Measurements from ENCODE around the gene C10orf90.

Gene C10orf90

GRCh38 chr10:126671402-126671975 is 996 bp upstream of the C10orf90 start:
- no peak for DNase-seq

DNA sequence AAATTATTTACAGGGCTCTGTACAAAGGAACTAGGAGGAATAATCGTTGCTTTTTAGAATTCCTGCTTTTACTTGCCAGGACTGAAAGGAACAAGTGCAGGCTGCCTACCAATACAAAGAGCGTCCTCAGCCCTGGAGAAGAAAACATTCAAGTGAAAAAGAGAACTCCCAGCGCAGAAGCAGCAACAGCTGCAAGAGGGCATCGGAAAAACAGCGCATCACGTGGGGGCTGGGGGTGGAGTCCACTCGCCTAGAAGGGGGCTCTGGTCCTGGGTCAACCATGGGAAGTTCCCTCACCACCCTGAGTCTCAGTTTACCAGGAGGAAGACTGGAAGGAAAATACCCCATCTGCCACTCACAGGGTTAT is 385 bp upstream of the C10orf90 start:
- no peak for DNase-seq

GRCh38 chr10:126669168-126669567 is 1.3 kb downstream of the C10orf90 start:
- DNase-seq = peak; percentile 24

DNA sequence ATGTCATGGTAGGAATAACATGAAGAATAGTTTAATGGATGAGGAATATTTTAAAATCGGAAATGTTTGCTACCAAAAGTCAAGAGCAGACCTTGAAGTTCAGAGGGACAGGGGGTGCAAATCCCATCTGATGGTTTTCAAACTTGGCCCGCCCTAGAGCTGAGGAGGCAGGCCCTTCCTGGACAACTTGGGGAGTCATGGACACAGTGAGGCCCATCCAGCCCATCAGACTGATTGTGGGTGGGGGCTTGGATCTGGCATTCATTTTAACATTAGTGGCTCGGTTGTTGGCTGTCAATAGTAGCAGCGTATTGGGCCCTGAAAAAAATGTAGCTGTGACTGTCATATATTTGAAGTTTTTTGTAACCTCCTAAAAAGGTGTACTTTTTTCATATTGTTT is 2.0 kb downstream of the C10orf90 start:
- DNase-seq = no peak

DNA sequence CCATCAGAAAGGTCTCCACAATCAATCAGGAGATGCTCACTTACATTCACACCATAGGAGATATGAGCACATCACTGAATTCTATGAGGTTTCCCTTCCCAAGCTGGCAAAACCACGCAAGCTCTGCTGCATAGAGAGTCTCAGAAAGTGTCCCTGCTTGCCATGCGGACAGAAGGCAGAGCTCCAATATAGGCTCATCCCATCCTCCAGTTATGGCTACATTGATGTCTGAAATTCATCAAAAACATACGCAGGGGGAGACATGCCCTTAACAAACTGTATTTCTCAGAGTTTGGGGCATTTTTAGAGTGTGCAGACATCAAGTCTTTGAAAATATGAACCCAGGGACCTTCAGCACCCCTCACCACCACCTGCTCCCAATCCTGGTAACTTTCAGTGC is 2.9 kb downstream of the C10orf90 start:
- DNase-seq = no peak

GRCh38 chr10:126665207-126665606 is 5.3 kb downstream of the C10orf90 start:
- DNase-seq = no peak

GRCh38 chr10:126663880-126664279 is 6.6 kb downstream of the C10orf90 start:
- no peak for DNase-seq

DNA sequence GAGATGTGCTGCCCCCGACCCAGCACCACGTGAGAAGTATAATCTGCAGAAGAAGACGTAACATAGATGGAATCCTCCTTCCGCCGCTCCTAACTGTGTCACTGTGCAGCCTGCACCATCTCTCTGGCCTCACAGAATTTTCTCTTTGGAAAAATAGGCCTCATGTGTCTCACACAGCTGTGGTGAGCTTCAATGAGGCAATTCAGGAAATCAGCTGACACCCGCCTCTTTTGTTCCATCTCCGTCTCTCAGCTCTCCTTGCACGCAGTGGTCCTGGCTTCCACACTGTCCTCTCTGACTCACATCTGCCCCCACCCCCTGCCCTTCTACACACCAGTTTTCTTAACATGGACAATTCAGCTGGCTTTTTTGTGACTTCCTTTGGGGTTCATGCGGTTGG is 7.2 kb downstream of the C10orf90 start:
- no peak for DNase-seq

DNA sequence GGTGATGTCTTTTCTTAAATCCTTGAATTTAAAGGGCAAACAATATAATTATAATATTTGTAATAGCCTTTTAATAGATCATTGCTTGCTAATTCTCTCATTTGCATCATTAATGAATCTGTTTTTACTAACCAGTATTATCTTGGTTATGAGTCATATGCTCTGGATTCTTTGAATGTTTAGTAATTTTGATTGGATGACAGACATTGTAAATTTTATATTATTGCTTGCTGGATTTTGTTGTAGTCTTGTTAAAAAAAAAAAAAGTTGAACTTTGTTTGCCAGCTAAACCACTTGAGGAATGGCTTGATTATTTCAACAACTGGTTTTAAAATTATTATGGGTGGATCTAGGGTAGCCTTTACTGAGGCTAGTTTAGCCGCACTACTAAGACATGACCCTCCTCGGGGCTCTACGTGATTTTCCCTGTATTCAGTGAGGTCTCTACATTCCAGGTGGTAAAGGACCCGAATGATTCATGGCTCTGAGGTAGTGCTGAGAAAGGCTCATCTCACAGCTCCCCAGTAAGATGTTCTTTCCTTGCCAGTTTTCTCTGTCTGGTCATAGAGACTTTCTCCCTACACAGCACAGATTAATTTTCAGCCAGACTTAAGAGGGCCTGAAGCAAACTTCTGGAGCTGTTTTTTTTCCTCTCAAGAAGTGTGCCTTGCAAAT is 8.5 kb downstream of the C10orf90 start:
- DNase-seq = no peak

GRCh38 chr10:126661356-126661755 is 9.1 kb downstream of the C10orf90 start:
- DNase-seq = no peak

DNA sequence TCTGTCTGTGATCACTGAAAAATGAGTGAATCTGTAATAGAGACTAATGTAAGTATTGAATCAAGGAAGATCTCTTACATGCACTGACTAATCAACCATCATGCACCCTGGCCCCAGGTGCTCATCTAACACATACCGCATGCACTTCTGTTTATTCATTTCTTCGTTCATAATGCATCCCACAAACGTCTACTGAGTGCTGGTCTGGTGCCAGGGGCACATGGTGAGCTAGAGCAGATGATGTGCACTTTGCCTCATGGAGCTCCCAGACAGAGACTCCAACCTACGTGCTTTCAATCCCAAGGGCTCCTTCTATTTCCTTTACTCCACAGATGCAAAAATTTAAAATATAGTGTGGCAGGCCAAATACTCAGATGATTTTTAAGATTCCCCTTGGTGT is 10.7 kb downstream of the C10orf90 start:
- DNase-seq = no peak

- no peak for DNase-seq
Observed at GRCh38 chr10:126658928-126659327, 11.6 kb downstream of the C10orf90 start.

- DNase-seq = no peak
Observed at GRCh38 chr10:126654579-126654978, 15.9 kb downstream of the C10orf90 start.

- no peak for DNase-seq
Observed at GRCh38 chr10:126651467-126651866, 19.0 kb downstream of the C10orf90 start.

DNA sequence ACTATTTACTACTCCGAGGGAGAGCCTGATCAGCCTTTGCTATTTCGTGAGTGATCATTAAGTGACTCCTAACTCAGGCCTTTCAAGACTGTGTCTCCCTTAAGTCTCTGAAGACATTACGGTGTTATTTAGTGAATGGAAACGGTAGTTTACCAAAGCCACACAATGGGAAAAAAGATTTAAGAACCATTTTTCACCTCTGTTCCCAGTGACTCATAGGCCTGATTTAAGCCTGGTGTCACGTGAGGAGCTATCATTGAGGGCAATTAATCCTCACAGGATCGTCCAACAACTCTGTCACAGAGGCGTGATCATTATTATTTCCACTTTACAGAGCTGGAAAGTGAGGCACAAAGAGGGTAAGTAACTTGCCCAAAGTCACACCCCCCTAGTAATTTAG is 20.3 kb downstream of the C10orf90 start:
- DNase-seq = no peak

- DNase-seq = no peak
Observed at GRCh38 chr10:126647116-126647515, 23.4 kb downstream of the C10orf90 start.

GRCh38 chr10:126646110-126646509 is 24.4 kb downstream of the C10orf90 start:
- no peak for DNase-seq

- DNase-seq = no peak
Observed at GRCh38 chr10:126640401-126640800, 30.1 kb downstream of the C10orf90 start.

DNA sequence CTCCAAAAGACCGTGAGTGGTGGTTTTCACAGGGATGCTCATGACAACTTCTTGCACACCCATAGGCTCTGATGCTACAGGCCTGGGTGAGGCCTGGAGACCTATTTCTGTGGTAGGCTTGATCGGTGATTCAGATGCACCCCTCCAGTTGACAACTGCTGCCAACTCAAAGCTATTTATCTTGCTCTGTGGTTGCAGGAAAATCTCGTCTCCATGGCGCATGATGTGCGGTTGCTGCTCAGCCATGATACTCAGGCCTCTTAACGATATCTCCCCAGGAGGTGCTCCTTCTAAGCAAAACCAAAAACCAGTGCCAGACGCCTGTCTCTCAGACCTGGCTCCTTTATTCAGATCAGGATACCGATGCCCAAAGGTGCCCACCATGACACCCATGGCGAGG is 31.4 kb downstream of the C10orf90 start:
- DNase-seq = no peak

DNA sequence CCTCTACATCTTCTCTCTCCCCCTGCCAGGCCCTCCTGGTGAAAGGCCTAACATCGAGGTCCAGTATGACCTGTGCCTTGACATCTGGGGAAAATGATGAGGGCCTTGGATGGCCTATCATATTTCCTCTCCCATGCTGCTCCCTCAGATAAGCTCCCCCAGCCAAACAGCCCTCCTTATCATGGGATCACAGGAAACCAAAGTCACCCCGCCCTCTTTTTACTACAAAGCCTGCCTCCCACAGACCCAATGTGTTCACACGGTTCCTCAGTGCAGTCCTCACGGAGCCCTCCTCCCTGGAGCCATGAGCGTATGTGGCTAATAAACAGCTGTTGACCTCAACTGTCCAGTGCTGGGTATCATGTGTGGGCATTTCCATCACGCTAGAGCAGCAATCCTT is 32.0 kb downstream of the C10orf90 start:
- no peak for DNase-seq

- no peak for DNase-seq
Observed at GRCh38 chr10:126637501-126637900, 33.0 kb downstream of the C10orf90 start.

GRCh38 chr10:126634911-126635310 is 35.6 kb downstream of the C10orf90 start:
- no peak for DNase-seq

GRCh38 chr10:126634347-126634746 is 36.1 kb downstream of the C10orf90 start:
- DNase-seq = no peak

DNA sequence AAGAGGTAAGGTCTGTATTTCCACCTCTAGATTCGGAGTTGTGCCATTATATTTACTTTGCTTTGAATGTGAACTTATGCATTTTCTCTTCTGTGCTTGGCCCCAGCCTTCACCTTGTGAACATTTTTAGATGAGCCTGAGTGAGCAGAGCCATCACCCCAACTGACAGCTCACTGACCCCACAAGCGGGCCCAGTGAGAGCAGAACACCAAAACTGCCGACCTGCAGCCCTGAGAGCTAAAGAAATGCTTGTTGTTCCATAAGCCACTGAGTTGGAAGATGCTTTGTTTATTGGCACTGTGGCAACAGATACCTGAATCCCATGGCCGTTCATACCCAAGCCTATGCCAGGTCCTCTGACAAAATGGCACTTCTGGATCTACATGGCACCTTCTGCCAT is 37.8 kb downstream of the C10orf90 start:
- no peak for DNase-seq

- DNase-seq = no peak
Observed at GRCh38 chr10:126629925-126630624, 40.4 kb downstream of the C10orf90 start.

Measured in NCI-H510A treated with DMSO at 0.1 percent for 48 hours (cell line).